HS-27A (cell line): Measurements from ENCODE around the gene SRGAP2C.
A peak's percentile ranks its signal among the peaks of the same experiment; 100 is the strongest.
"Not testable (repeated sequence)": the region's sequence is repeated elsewhere in the genome, so short reads cannot be mapped to it uniquely, and the experiment has no call there.

Experiments used
- DNase-seq: peaks from one replicate; pipeline ENCODE4 v3.0.0-alpha.2; 2012; ENCODE audit warnings: low read depth, missing footprints

Gene SRGAP2C

GRCh38 chr1:121184290-121185127 lies at the start of gene SRGAP2C, which contains the start of gene FAM72B:
TSS of gene SRGAP2C (plus strand) at chr1:121184975. CDS start at chr1:121187447, 2,472 bp downstream.
TSS of gene FAM72B (minus strand) at chr1:121184340. CDS start at chr1:121183489, 851 bp downstream.
- DNase-seq, result peak; percentile 95

GRCh38 chr1:121140393-121140792 lies 44.4 kb upstream of the SRGAP2C start:
- DNase-seq, result not testable (repeated sequence)

- DNase-seq, result not testable (repeated sequence)
These were observed 36.1 kb upstream of the SRGAP2C start for GRCh38 chr1:121148489-121149190.

GRCh38 chr1:121151294-121151693 lies 33.5 kb upstream of the SRGAP2C start:
- not testable (repeated sequence) for DNase-seq

GRCh38 chr1:121152788-121153187 lies 32.0 kb upstream of the SRGAP2C start:
- DNase-seq, result not testable (repeated sequence)

GRCh38 chr1:121154811-121155210 lies 30.0 kb upstream of the SRGAP2C start:
- DNase-seq, result not testable (repeated sequence)

GRCh38 chr1:121155671-121156358 lies 29.0 kb upstream of the SRGAP2C start:
- DNase-seq, result not testable (repeated sequence)

GRCh38 chr1:121156958-121157603 lies 27.7 kb upstream of the SRGAP2C start:
- DNase-seq, result not testable (repeated sequence)

- not testable (repeated sequence) for DNase-seq
These were observed 27.2 kb upstream of the SRGAP2C start for GRCh38 chr1:121157609-121158008.

GRCh38 chr1:121160118-121160517 lies 24.7 kb upstream of the SRGAP2C start:
- DNase-seq, result not testable (repeated sequence)

GRCh38 chr1:121161199-121161901 lies 23.4 kb upstream of the SRGAP2C start:
- not testable (repeated sequence) for DNase-seq

- DNase-seq, result not testable (repeated sequence)
These were observed 20.7 kb upstream of the SRGAP2C start for GRCh38 chr1:121163850-121164757.

- not testable (repeated sequence) for DNase-seq
These were observed 19.5 kb upstream of the SRGAP2C start for GRCh38 chr1:121165296-121165695.

- DNase-seq, result not testable (repeated sequence)
These were observed 17.5 kb upstream of the SRGAP2C start for GRCh38 chr1:121167225-121167738.

- not testable (repeated sequence) for DNase-seq
These were observed 16.6 kb upstream of the SRGAP2C start for GRCh38 chr1:121168152-121168668.

GRCh38 chr1:121176649-121177048 lies 8.1 kb upstream of the SRGAP2C start:
- not testable (repeated sequence) for DNase-seq

- DNase-seq, result not testable (repeated sequence)
These were observed 6.6 kb upstream of the SRGAP2C start for GRCh38 chr1:121178197-121178596.

GRCh38 chr1:121183867-121184266 lies 908 bp upstream of the SRGAP2C start:
- not testable (repeated sequence) for DNase-seq

GRCh38 chr1:121185140-121185708 lies 449 bp downstream of the SRGAP2C start:
- not testable (repeated sequence) for DNase-seq
